ENCODE results near the gene MPP2.
"Not testable (repeated sequence)": the region's sequence is repeated elsewhere in the genome, so short reads cannot be mapped to it uniquely, and the experiment has no call there.

Gene MPP2

GRCh38 chr17:43900858-43901754, 6.2 kb downstream of the MPP2 start:
- DNase-seq, result no peak

DNA sequence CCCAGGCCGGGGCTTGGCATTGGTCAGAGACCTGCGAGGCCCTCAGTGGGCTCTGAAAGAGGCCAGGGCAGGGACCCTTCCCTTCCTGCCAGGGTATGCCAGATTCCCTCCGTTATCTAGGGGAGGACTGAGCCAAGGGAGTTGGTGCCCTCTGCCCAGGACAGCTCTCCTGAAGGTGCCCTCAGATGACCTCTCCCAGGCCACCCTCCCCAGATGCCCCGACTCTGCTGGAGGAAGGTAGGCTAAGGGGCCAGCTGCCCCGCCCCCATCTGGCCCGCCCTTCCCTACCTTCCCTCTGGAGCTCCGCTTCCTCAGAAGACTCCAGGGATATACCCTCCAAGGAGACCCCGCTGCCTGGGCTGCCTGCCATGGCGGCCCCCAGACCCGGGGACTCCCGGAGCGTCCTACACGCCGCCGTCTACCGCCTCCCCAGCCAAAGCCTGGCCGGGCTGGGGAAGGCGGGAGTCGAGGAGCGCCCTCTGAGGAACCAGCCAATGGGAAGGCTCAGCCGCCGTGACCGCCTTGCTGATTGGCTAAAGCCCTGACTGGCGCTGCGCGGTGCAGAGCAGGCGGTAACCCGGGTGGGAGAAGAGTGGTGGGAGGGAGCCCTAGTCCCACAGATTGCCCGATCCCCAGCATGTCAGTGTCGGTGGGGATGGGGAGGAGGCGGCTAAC, 7.0 kb downstream of the MPP2 start:
- peak; percentile 78 for DNase-seq

DNA sequence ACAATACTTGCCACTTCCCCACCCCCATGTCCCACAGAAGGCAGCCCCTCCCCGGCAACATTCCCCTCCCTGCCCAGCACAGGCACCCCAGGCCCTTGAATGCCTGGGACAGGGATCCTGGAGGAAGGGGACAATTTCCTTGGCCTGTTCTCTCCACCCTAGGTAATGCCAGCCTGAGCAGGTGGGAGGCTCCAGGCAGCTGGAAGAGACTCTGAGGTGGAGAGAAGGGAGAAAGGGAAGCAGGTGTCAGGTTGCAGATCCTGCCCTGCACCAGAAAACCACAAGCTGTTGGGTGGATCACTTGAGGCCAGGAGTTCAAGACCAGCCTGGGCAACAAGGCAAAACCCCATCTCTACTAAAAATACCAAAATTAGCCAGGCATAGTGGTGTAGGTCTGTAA, 8.9 kb downstream of the MPP2 start:
- DNase-seq, result no peak

DNA sequence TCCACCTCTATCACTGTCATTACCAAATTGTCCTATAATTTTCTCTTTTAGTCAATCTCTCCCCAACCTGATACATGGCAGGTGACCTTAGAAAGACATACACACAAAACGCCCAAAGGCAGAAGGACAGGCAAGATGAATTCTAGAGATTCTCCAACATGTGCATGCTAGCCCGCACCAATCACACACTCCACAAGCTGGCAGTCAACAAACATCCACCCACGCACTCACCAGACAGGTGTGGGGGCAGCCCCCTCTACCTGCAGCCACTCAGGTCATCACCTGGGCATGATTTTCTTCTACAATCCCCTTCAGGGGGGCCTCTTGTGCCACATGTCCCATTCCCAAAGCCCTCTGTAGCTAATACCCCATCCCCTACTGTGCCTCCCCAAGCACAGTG, 9.5 kb downstream of the MPP2 start:
- DNase-seq, result no peak

GRCh38 chr17:43894494-43894893, 12.8 kb downstream of the MPP2 start:
- not testable (repeated sequence) for DNase-seq

- DNase-seq, result no peak
These were observed 14.7 kb downstream of the MPP2 start for GRCh38 chr17:43892647-43892952.

- DNase-seq, result no peak
These were observed 15.3 kb downstream of the MPP2 start for GRCh38 chr17:43891851-43892646.

DNA sequence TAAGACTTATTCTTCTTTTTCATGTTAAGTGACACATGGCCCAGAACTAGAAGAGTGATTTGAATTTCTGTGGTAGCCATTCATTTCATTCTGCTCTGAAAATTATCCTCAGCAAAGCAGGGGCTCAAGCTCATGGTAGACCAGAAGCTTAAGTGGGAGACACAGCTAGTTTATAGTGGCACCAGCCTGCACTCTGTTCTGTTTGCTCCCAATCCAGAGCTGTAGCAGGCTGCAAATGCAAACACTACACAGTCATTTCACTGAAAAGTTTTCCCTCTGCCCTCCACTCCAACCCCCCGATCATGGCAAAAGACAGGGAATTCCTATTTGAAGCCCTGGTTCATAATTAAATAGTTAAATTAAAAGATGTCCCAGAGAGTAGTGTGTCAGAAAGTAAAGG, 17.1 kb downstream of the MPP2 start:
- DNase-seq, result no peak

- DNase-seq, result no peak
These were observed 18.8 kb downstream of the MPP2 start for GRCh38 chr17:43888548-43888947.

DNA sequence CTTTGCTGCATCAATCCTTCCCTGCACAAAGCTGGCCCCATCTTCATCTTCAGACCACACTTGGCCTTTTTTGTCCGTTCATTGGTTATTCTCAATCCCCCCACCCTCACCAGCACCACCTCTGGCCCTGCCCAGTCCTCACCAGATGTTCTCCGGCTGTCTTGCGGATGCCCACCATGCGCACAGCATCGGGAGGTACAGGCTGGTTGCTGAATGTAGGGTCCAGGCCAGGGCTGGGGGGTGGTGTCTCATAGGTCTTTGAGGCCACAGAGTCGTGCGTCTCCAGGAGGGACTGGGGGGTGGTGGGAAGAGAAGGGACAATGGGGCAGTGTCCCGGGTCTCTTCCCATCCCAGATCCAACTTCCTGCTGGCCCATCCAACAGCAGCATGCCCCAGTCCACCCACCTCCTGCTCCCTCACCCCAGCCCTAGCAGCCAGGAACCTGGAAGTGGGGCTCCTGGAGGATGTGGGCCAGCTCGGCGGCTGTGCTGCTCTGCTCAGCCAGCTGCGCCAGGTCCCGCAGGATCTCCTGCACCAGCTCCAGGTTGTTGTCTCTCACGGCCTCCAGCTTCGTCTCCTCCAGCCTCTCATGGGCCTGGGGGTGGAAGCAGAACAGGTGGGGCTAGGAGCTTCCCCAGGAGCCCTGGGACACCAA, 24.4 kb downstream of the MPP2 start:
- no peak for DNase-seq

DNA sequence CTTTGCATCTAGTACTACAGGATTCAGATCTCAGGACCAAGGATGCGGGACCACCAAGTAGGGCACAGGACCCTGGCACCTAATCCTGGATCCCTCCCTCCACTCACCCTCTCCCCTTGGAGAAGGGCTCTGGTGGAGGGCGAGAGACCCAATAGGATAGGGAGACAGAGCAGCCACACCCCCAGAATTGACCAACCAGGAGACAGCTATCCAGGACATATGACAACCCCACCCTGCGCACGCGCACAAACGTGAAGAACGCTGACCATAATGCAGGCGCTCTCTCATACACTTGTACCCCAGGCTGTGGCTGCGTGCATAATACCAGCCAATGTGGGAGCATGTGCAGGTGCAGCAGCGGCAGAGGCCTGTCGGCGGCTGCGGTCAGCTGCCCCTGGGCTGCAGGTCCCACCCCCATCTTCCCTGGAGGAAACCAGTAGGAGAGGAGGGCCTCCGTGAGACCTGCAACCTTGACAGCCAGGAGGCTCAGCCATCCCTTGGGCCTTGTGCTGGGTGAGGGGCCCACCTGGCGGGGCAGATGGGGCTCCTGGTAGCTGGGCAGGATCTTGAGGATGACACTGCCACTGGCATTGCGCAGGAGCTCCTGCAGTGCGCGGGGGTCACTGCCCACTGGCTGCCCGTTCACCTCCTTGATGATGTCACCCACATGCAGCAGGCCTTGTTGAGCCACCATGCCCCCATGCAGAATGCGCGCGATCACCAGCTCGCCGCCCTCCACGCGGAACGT, 25.4 kb downstream of the MPP2 start:
- no peak for DNase-seq

- DNase-seq, result no peak
These were observed 26.2 kb downstream of the MPP2 start for GRCh38 chr17:43881181-43881580.

GRCh38 chr17:43880420-43880991, 26.8 kb downstream of the MPP2 start:
- no peak for DNase-seq

GRCh38 chr17:43879723-43880419, 27.5 kb downstream of the MPP2 start:
- DNase-seq, result no peak

DNA sequence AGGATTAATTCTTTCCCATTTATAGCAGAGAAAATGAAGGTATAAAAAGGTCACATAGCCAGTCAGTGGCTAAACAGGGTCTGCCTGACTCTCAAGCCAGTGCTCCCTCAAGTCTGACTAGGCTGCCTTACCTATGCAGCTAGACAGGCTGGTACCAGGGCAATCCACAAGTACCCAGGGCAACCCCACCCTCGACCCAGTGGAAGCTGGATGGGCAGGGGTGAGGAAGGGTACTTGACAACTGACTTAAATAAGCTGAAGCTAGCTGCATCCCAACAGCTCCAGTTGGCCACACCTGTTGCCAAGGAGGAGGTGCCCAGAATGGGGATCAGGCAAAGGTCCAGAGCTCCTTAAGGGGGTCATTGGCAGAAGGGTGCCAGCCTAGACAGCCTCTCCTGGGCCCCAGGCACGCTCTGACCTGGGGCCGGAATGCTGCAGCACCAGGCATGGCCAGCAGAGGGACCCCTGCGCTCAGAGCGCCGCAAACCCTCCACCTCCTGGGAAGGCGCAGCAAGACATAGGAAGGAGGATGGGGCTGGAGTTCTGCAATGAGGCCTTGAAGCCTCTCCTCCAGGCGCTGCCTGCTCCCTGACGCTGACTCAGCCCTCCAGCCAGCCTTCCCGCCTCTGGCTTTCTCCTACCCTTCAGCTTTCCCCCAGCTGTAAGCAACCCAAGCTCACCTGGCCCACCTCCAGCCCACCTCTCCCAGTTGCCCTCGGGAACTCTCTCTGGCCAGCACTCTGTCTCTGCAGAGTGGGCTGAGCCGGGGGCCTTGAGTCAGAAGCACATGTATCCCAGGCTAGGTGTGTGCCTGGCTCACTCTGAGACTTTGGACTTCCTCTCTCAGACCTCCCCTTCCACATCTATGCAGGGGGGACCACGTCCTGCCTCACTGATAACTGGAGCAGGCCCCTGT, 28.8 kb downstream of the MPP2 start:
- DNase-seq, result peak; percentile 52

DNA sequence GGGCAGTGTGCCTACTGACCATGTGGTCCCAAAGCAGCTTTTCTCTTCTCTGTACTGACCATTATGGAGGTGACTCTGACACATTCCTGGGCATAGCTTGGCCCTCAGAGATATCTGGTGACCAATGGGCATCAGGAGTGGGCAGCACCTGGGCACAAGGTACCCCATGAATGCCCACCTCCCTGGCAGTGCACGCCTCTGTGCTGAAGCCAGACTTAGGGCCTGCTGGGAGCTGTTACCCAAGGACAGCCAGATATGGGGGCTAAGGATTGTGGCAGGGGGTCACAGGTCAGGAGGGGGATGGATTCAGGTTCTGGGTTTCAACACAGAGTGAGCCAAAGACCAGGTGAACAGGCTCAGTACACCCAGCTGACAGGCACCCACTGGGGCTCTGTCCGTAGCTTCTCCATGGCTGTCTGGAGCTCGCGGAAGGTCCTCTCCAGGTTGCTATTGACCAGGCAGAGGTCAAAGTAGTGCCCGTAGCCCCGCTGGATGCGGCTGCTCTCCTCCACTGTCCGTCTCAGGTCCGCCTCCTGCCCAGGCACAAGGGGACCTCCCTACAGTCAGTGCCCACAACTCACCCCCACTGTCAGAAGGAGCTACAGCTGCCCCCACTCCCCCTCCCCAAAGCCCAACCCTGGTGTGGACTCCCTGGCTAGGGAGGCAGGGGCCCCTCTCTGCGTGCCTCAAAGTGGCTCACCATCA, 29.7 kb downstream of the MPP2 start:
- DNase-seq, result no peak

GRCh38 chr17:43877031-43877430, 30.3 kb downstream of the MPP2 start:
- no peak for DNase-seq

DNA sequence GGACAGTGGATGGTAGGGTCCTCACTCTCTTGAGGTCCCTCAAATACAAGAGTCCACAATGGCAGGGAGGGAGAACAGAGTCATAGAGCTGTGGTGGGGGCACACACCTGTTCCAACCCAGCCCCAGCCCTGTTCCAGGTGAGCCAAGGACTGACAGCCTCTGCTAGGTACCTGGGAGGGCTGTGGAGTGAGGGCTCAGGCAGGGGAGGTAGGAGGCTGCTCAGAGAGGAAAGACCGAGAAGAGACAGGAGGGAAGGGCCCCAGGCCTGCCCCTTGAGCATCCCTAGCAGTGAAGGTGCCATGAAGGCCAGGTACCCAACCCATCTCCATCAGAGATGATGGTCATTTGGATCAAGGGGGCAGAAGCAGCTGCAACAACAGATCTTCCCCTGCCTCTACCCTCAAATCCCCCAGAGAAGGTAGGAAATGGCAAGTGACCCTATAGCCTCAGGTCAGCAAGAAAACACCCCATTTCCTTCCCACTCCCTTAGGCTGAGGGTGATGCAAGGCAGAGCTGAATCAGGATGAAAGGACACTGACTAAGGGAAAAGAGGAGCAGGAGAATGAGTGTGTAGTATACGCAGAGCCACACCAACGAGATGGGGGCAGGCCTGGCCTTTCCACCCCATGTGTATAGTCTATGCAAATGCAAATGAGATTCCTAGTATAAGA, 31.7 kb downstream of the MPP2 start:
- no peak for DNase-seq

DNA sequence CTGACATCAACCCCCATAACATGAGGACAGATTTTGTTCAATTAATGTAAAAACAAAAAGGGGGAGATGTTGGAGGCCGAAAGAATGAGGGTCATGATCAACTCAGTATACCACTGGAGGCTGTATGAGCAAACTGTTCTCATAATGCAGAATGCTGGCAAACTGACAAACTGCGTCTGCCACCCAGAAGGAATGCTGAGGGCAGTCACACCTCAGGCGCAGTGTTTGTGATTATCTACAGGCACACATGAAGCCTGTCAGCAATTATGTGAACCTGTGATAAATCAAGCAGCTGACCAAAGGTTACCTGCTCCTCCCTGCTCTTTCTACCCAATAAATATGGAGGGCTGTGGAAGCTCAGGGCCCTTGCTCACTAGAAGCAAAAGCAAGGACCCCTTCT, 33.0 kb downstream of the MPP2 start:
- no peak for DNase-seq

Data from inflammatory macrophage treated with lipopolysaccharide for 4 hours (primary cell).